Body of pancreas (tissue), 4 donors: ENCODE measurements around the gene LRRC70. TPM values are rescaled to one million over a fixed set of nuclear protein-coding genes. Genes with fewer than 3 reads are reported as not detected.

ENCODE experiments used
- ATAC-seq: fragments of 150-250 bp; one replicate; pipeline ENCODE4 v1.9.1; 2016
- DNase-seq, 4 donors: peaks; one replicate each; pipeline ENCODE4 v3.0.0-alpha.2; 2019
- H3K27ac ChIP-seq, 4 donors: fragments of 200-600 bp; sonication (generic); 1 replicate in 3 of 4; 2 replicates in 1 of 4; pipeline versions ENCODE4 v1.5.1 to v1.6.1; 2016 to 2019; ENCODE audit warnings: mild to moderate bottlenecking in 1 of 4, mixed read lengths in 1 of 4, moderate library complexity in 1 of 4
- H3K27me3 ChIP-seq, 2 donors: fragments of 200-600 bp; sonication (generic); one replicate each; pipeline ENCODE4 v1.6.0; 2016; ENCODE audit warnings: mild to moderate bottlenecking in 1 of 2
- H3K36me3 ChIP-seq, 2 donors: fragments of 200-600 bp; sonication (generic); replicated peaks in 1 of 2; 2 replicates each; pipeline ENCODE4 v1.5.1; 2016; ENCODE audit warnings: low read depth in 2 of 2; ENCODE audit not compliant: insufficient read depth in 1 of 2
- H3K4me1 ChIP-seq: fragments of 200-600 bp; sonication (generic); one replicate; pipeline ENCODE4 v1.6.0; 2016
- H3K4me3 ChIP-seq, 2 donors: fragments of 200-600 bp; sonication (generic); 1 replicate in 1 of 2; 2 replicates in 1 of 2; pipeline ENCODE4 v1.5.1; 2016 to 2019
- H3K9me3 ChIP-seq, 3 donors: fragments of 200-600 bp; sonication (generic); 1 replicate in 2 of 3; 2 replicates in 1 of 3; pipeline ENCODE4 v1.5.1; 2016
- POLR2A ChIP-seq, 3 donors: fragments of 450-650 bp; IDR thresholded peaks; one replicate each; pipeline ENCODE4 v1.6.1; 2016; ENCODE audit warnings: antibody characterized with exemption in 3 of 3, mild to moderate bottlenecking in 2 of 3
- WGBS, 2 donors: methylation state at CpG; one replicate each; pipeline ENCODE4 v1.1.5; 2017; 5-methylcytosine and 5-hydroxymethylcytosine counted together
- intact Hi-C: fragments of 100-400 bp; cut with DNase I; formaldehyde crosslinking; loops from one replicate; pipeline ENCODE4 v1.15.1; 2023
- total RNA-seq, 2 donors: library from RNA; depleted of rRNA; stranded (reverse); fragments of >200 nt; gene quantifications; one replicate each; pipeline ENCODE4 v1.1.0, GENCODE V29; 2016
- TF ChIP-seq, protein P1 (sequence below), 7 experiments: fragments of 450-650 bp in 4 of 7; fragments of 200-600 bp in 3 of 7; sonication (generic) in 3 of 7; IDR thresholded peaks; one replicate each; pipeline ENCODE4 v1.5.1; 2016 to 2019; ENCODE audit warnings: antibody characterized with exemption in 7 of 7

The LRRC70 gene
- total RNA-seq, 2 donors from 2014 or later: 0.99 to 4.7 TPM

DNA sequence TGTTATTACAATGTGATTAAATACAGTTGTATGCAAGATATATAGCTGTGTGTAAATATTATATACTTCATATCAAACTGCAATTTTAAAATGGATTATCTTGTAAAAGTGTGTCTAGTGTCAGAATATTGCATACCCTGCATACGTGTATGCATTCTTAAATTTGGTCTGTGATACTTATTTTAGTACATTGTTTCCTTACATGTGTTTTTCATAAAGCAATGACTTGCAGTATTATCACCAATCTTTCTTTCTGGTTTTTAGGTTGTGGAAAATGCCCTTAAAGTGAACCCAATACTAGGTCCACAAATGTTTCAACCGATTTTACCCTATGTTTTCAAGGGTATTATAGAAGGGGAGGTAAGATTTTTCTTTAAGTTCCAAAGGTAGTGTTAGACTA is 28.5 kb upstream of the LRRC70 start:
- no peak overlapping the region for H3K4me3 ChIP-seq
- no peaks in the 10 kb centered on the region for H3K9me3 ChIP-seq
- H3K36me3 ChIP-seq: no peaks in the 10 kb centered on the region
- H3K4me1 ChIP-seq: no peaks in the 10 kb centered on the region
- H3K27ac ChIP-seq: no peak overlapping the region
- H3K27me3 ChIP-seq: no peaks in the 10 kb centered on the region
- TF ChIP-seq, protein P1, sequence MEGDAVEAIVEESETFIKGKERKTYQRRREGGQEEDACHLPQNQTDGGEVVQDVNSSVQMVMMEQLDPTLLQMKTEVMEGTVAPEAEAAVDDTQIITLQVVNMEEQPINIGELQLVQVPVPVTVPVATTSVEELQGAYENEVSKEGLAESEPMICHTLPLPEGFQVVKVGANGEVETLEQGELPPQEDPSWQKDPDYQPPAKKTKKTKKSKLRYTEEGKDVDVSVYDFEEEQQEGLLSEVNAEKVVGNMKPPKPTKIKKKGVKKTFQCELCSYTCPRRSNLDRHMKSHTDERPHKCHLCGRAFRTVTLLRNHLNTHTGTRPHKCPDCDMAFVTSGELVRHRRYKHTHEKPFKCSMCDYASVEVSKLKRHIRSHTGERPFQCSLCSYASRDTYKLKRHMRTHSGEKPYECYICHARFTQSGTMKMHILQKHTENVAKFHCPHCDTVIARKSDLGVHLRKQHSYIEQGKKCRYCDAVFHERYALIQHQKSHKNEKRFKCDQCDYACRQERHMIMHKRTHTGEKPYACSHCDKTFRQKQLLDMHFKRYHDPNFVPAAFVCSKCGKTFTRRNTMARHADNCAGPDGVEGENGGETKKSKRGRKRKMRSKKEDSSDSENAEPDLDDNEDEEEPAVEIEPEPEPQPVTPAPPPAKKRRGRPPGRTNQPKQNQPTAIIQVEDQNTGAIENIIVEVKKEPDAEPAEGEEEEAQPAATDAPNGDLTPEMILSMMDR (IDR thresholded peaks at IDR 0.05): no peak
- no peak for TF ChIP-seq POLR2A (IDR thresholded peaks at IDR 0.05)
- intact Hi-C loops: no loop called here
- ATAC-seq: no peak
- no peak for DNase-seq
- WGBS, 2 donors: 93 to 94% methylated on average over 2 of the region's 2 CpGs

DNA sequence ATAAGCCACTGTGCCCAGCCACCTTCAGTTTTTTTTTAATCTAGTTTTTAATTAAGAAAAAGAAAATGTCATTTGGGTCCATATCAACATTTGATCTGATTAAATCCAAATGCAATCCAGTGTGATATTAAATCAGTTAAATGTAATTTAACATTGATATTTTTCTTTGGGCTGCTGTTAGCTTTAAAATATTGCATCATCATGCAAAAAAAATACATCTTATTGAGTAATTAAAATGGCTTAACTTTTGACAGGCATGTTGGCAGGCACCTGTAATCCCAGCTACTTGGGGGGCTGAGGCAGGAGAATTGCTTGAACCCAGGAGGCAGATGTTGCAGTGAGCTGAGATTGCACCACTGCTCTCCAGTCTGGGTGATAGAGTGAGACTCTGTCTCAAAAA is 22.7 kb upstream of the LRRC70 start:
- intact Hi-C loops: no loop called here
- DNase-seq: no peak
- H3K4me1 ChIP-seq: no peaks in the 10 kb centered on the region
- no peak overlapping the region for H3K4me3 ChIP-seq
- no peak for TF ChIP-seq POLR2A (IDR thresholded peaks at IDR 0.05)
- TF ChIP-seq, protein P1 (IDR thresholded peaks at IDR 0.05): no peak
- H3K27ac ChIP-seq: no peak overlapping the region
- H3K27me3 ChIP-seq: no peaks in the 10 kb centered on the region
- no peak for ATAC-seq
- H3K9me3 ChIP-seq: no peaks in the 10 kb centered on the region
- H3K36me3 ChIP-seq: peaks cover 0 to 2% of the 10 kb centered on the region in 2 donors

DNA sequence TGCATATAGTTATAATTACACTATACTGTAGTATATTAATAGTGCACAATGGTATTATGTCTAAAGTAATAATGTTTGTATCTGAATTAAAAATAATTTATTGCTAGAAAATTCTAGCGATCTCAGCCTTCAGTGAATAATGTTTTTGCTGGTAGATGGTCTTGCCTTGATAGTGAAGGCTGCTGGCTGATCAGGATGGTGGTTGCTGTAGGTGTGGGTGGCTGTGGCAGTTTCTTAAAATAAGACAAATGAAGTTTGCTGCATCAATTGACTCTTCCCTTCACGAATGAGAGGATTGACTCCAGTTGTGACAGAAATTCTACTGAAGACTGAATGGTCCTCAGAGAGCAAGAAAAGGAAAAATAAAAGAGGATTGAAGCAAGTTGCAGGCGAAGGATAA is 19.7 kb upstream of the LRRC70 start:
- 91% methylated on average over 3 of the region's 3 CpGs for WGBS, 2 donors
- intact Hi-C loops: no loop called here
- DNase-seq: no peak

DNA sequence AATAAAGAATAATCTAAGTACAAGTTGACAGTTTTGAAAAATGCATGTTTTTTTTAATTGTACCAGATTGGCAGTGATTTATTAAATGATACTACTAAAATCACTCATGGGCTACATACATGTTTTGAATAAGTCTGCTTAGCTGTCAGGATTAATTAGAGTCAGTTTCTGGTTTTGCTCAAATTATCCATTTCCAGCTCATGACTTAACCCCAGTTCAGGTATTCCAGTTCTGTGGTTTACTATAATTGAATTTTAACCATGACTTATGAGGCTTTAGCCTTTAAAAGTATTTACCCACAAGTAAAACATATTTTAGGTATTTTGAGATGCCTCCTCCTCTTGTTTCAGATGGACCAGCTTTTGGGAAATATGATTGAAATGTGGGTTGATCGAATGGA is 17.8 kb upstream of the LRRC70 start:
- H3K36me3 ChIP-seq: peaks cover 0 to 2% of the 10 kb centered on the region in 2 donors
- intact Hi-C loops: no loop called here
- TF ChIP-seq, protein P1 (IDR thresholded peaks at IDR 0.05): no peak
- TF ChIP-seq POLR2A (IDR thresholded peaks at IDR 0.05): no peak
- no peaks in the 10 kb centered on the region for H3K9me3 ChIP-seq
- no peaks in the 10 kb centered on the region for H3K4me1 ChIP-seq
- no peak overlapping the region for H3K27ac ChIP-seq
- ATAC-seq (no peak), DNase-seq (no peak)
- WGBS, 2 donors: 100% methylated on average over 1 of the region's 1 CpG
- no peaks in the 10 kb centered on the region for H3K27me3 ChIP-seq
- no peak overlapping the region for H3K4me3 ChIP-seq

More for the DNA sequence above, 19.7 kb upstream of the LRRC70 start:
- Histone ChIP-seq H3K9me3 (no peaks in the 10 kb centered on the region), H3K36me3 (peaks cover 0 to 2% of the 10 kb centered on the region in 2 donors), H3K4me1 (no peaks in the 10 kb centered on the region), H3K4me3 (no peak overlapping the region), H3K27me3 (no peaks in the 10 kb centered on the region), H3K27ac (no peak overlapping the region)
- ATAC-seq: no peak
- TF ChIP-seq, protein P1 (IDR thresholded peaks at IDR 0.05): no peak
- no peak for TF ChIP-seq POLR2A (IDR thresholded peaks at IDR 0.05)

DNA sequence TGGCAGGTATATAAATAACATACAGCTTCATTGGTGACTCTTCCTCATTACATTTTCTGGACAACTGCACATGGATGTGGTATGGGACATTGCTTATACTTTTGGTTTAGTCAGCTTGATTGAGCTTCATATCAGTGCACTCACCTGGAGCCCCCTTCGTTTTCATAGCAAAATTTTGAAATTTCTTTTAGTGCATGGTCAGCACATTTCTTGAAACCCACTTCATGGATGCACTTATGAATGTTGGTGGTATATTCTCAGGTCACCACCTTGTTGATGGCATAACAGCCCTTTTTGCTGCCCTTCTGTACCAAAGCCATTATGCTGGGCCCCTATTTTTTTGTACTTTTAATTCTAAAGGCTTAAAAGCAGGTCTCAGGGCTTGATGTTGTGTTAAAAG is 16.7 kb upstream of the LRRC70 start:
- Histone ChIP-seq H3K36me3 (peaks cover 0 to 2% of the 10 kb centered on the region in 2 donors), H3K27ac (no peak overlapping the region), H3K4me1 (no peaks in the 10 kb centered on the region), H3K4me3 (no peak overlapping the region), H3K9me3 (no peaks in the 10 kb centered on the region), H3K27me3 (no peaks in the 10 kb centered on the region)
- WGBS, 2 donors: 89 to 100% methylated on average over 1 of the region's 1 CpG
- intact Hi-C loops: no loop called here
- no peak for ATAC-seq
- TF ChIP-seq POLR2A (IDR thresholded peaks at IDR 0.05): no peak
- TF ChIP-seq, protein P1 (IDR thresholded peaks at IDR 0.05): no peak
- no peak for DNase-seq
